ENCODE measurements around the gene CXXC1.
"Not testable (repeated sequence)": the region's sequence is repeated elsewhere in the genome, so short reads cannot be mapped to it uniquely, and the experiment has no call there.

Gene CXXC1

DNA sequence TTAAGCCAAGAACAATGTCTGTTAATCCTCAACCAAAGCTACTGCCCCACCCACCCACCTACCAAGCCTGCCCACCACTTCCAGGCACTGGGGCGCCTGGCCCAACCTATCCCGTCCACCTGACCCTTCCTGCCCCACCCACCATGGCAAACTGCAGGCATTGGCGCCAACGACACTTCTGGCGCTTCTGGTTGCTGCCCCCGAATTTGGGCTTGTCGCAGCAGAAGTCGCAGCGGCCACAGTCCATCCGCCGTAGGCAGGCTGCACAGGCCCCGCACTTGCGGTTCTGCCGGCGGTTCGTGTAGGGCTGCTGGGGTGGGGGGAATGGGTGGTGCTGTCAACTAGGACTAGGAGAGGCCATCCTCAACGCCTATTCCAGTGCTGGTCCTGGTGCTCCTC lies 13.4 kb downstream of the CXXC1 start:
- DNase-seq: no peak

DNA sequence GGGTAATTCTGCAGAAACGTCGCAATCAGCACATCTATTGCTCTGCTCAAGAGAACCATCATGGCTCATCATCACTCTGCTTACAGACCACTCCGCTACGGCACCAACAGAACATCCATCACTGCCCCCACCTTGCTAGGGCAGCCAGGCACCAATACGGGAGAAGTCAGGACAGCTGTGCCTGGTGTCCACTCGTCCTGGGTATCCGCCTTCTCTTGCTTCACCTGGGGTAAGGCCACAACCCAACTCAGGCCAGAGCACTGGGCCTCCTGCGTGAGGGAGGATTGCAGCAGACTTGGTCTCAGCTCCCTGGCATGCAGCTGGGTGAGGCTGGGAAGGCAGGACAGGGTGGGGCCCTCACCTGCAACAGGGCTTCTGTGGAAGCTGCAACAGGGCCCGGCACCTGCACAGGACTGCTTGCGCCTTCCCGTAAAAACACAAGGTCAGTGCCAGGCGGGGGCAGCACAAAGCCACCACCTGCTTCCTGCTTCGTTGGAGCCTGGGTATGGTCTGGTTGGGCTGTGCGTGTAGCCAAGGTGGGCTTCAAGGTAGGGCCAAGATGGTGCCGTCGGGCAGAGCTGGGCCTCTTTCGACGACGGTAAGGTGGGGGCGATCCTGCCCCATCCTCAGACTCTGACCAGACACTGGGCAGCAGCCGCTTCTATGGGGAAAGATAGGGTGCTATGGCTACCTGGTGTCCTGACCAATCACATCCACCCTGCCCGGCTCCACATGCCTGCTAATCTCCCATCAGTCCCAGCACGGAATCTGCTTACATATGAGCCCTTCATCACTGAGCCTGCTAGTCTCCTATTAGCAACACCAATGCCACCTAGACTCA lies 14.1 kb downstream of the CXXC1 start:
- no peak for DNase-seq

DNA sequence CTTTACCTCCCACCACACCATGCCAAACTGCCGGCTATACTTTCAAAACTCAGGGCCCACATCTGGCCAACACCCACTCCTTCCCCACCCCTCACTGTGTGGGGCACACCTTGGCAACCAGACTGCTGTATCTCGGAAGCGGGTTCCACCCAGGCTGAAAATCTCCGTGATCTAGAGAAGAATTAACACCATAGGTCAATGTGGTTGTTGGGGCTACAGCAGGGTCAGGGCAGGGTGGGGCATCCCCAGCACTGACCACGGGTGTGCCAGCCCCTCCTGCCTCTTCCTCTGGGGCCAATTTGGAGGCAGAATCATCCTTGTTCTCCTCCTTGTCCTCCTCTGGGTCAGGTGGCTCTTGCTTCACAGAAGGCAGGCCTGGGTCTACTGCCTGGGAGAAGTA lies 14.9 kb downstream of the CXXC1 start:
- no peak for DNase-seq

DNA sequence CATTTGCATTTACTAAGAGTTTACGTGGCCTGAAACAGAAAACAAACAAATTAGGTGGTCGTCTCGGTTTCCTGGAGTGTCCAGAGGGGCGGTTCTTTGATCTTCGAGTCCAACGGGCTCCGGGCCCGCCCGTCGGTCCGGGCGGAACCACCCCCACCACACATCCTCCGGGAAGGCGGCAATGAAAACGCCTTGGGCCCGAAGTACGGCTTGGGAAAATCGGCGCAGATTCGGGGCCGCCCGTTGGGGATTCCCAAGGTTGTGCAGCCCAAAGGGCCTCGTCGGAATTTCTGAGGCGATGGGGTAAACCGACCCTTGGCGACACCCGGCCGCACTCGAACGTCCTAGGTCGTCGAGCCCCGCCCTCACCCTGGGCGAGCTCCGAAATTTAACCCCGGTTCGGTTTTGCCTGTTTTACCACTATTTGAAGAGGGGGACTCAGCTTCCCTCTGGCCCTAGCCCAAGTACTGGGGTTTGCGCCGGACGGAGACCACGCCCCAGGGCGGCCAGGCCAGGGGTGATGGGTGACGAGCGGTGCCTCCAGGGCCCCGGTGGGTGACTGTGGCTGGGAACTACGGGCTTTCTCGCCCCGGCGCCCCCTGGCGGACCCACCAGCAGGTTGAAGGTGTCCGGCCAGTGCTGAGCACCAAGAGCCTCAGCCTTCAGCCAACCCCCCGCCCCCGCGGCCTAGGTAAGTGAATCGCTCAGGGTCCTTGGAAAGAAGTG lies 19.3 kb downstream of the CXXC1 start:
- DNase-seq: peak; percentile 25

DNA sequence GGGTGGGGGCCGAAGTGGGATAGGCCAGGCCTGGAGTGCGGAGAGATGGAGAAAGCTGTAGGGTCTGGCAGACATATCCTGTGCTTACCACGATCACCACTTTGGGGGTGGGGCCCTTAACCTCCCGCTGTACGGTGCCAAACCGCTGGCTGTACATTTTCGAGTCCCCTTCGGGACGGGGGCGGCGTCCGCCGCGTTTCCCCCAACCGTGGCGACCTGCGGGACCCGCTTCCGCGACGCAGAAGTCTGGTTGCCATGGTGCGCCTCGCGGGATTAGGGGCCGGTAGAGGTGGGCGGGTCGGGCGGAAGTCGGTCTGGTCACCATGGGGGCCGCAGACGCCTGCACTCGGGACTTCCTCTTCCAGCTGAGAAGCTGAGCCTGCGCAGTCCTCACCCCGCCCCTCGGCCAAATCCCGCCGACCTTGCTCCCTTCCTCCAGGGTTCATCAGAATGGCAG lies 21.2 kb downstream of the CXXC1 start, which contains the start of gene CFAP53:
TSS of gene CFAP53 (minus strand) at position 248 of the 457 bp plus-strand sequence. CDS start at position 157, 91 bp downstream.
- DNase-seq: peak; percentile 81

DNA sequence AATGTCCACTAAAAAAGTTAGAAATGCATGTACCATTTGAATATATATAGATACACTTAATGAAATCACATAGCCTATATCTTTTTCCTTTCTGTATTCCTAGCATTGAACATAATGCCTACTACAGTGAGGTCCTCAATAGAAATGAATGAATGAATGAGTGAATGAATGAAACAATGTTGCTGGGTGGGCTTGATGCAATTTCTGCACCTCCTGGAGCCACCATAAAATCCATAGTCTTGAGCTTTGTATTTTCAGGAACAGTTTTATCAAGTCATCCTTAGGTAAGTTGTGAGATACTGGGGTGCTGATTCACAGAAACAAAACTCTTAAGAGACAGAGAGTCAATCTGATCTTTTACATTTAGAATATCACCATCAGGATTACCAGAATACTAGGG lies 24.5 kb downstream of the CXXC1 start:
- DNase-seq: no peak

DNA sequence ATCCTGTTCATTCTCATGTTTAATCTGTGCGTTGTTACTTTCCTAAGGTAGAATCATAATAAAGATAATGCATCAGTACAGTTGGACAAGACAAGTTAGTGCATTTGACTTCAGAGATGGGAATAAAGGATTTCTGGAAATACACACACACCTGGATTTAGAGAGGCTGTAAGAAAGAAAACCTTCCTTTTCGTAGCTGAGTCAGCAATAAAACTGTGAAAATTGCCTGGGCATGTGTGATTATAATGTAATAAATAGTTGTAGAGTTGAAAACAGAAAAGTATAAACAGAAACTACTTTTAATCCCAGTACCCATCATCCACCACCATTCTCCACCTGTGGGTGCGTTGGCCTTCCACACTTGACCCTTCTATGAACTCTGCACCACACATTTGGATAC lies 36.6 kb downstream of the CXXC1 start:
- DNase-seq: no peak

DNA sequence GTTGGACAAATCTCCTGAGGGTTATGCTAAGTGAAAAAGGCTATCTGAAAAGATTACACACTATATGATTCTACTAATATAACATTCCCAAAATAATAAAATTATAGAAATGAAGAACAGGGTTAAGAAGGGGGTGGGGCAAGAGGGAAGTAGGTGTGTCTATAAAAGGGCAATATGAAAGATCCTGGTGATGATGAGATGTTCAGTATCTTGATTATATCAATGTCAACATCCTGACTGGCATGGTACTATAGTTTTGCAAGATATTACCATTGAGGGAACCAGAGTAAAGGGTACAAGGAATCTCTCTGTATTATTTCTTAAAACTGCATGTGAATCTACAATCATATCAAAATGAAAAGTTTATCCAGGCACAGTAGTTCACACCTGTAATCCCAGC lies 37.9 kb downstream of the CXXC1 start:
- DNase-seq: no peak

DNA sequence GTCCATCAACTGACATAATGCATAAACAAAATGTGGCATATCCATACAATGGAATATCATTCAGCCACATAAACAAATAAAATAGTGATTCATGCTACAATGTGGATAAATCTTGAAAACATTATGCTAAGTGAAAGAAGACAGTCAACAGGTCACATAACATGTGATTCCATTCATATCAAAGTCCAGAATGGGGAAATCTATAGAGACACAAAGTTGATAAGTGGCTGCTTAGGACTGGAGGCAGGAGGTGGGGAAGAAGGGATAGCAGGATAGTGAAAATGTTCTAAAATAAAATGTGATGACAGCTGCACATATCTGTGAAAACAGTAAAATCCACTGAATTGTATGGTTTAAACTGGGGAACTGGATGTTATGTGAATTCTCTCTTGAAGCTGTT lies 39.9 kb downstream of the CXXC1 start:
- no peak for DNase-seq

DNA sequence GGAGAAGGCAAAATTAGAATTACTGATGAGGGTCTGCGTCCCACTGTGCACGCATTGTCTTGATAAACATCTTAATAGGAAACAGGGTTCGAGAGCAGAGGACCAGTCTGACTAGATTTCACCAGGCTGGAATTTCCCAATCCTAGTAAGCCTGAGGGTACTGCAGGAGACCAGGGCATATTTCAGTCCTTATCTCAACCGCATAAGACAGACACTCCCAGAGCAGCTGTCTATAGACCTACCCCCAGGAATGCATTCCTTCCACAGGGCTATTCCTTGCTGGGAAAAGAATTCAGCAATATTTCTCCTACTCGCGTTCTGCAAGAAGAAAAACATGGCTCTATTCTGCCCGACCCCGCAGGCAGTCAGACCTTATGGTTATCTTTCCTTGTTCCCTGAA lies 45.7 kb downstream of the CXXC1 start:
- not testable (repeated sequence) for DNase-seq

DNA sequence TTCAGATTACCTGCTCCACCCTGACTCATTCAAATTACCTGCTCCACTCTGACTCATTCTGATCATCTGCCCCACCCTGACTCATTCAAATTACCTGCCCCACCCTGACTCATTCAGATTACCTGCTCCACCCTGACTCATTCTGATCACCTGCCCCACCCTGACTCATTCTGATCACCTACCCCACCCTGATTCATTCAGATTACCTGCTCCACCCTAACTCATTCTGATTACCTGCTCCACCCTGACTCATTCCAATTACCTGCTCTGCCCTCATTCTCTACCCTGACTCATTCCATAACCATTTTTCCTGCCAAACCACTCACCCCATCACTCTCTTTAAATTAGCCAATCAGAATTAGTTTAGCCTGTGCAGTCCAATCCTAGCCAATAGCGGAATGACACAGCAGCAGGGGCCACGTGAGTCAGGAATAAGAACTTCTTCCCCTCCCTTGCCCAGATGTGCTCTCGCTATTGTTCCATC lies 47.4 kb downstream of the CXXC1 start:
- no peak for DNase-seq

DNA sequence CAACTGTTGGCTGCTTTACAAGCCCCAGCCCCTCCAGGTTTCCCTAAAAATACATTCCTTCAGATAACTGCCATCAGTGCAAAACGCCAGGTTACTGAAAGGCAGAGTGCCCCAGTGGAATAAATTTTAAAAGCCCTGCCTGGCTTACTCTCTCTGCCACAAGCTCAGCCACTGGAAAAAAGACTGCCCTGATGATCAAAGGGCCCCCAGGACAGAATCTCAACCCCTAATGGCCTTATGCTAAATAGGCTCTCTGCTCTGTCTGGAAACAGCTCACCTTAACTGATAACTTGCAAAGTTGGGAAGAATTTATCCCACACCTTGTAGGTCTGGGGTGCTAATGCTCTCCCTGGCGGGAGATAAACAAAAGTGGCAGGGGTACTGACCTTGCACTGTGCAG lies 55.1 kb downstream of the CXXC1 start:
- no peak for DNase-seq
